DMS79 treated with DMSO at 0.1 percent for 48 hours (cell line): ENCODE results near the gene TRPM3.
A peak's percentile ranks its signal among the peaks of the same experiment; 100 is the strongest.

ENCODE experiments used
- DNase-seq: peaks from one replicate; lab custom pipeline; 2025; lab: John Stamatoyannopoulos, UW

Gene TRPM3

GRCh38 chr9:70609542-70610286 is 511.7 kb downstream of the TRPM3 start:
- no peak for DNase-seq

- no peak for DNase-seq
Observed at GRCh38 chr9:70609011-70609410, 512.4 kb downstream of the TRPM3 start.

- no peak for DNase-seq
Observed at GRCh38 chr9:70607926-70608325, 513.5 kb downstream of the TRPM3 start.

- DNase-seq, result no peak
Observed at GRCh38 chr9:70607329-70607728, 514.1 kb downstream of the TRPM3 start.

GRCh38 chr9:70603020-70603411 is 518.4 kb downstream of the TRPM3 start:
- DNase-seq, result no peak

- peak; percentile 39 for DNase-seq
Observed at GRCh38 chr9:70602321-70603019, 519.0 kb downstream of the TRPM3 start.

- peak; percentile 69 for DNase-seq
Observed at GRCh38 chr9:70601000-70601951, 520.1 kb downstream of the TRPM3 start.

- no peak for DNase-seq
Observed at GRCh38 chr9:70600506-70600905, 520.9 kb downstream of the TRPM3 start.

GRCh38 chr9:70597886-70598285 is 523.5 kb downstream of the TRPM3 start:
- DNase-seq, result no peak

- no peak for DNase-seq
Observed at GRCh38 chr9:70595211-70595610, 526.2 kb downstream of the TRPM3 start.

- DNase-seq, result no peak
Observed at GRCh38 chr9:70594386-70594944, 527.0 kb downstream of the TRPM3 start.

- no peak for DNase-seq
Observed at GRCh38 chr9:70593241-70593640, 528.2 kb downstream of the TRPM3 start.

- no peak for DNase-seq
Observed at GRCh38 chr9:70590315-70590677, 531.1 kb downstream of the TRPM3 start.

- no peak for DNase-seq
Observed at GRCh38 chr9:70589571-70590314, 531.7 kb downstream of the TRPM3 start.

- no peak for DNase-seq
Observed at GRCh38 chr9:70588999-70589398, 532.4 kb downstream of the TRPM3 start.

GRCh38 chr9:70588381-70588780 is 533.0 kb downstream of the TRPM3 start:
- no peak for DNase-seq

GRCh38 chr9:70587201-70587600 is 534.2 kb downstream of the TRPM3 start:
- DNase-seq, result no peak

- no peak for DNase-seq
Observed at GRCh38 chr9:70586476-70586875, 534.9 kb downstream of the TRPM3 start.

- DNase-seq, result no peak
Observed at GRCh38 chr9:70581955-70582350, 539.5 kb downstream of the TRPM3 start.

- no peak for DNase-seq
Observed at GRCh38 chr9:70581214-70581954, 540.0 kb downstream of the TRPM3 start.
